ENCODE results near the gene GUCY2C.

Gene GUCY2C

DNA sequence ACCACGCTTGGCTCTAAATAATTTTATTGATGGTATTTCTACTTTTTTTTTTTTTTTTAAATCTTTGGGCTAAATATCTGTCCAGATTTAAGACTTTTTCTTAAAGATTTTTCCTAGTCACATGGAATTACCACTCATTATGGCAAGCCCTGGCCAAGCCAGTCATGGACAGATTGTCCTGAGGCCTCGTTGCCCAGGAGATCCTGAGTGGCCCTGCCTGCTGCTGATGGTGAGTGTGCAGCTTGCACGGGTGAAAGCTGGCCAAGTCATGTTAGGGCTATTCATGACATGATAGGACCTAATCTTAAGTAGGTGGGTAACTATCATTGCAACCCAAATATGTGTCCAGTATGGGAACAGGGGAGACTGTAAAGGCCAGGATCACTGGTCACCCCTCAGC lies 27.8 kb downstream of the GUCY2C start:
- no peaks in the 10 kb centered on the region for H3K9me3 ChIP-seq (ENCODE audit: insufficient read depth, low read length)
- H2AFZ ChIP-seq (ENCODE audit: low read depth, low read length, severe bottlenecking) = no peak overlapping the region
- no peaks in the 10 kb centered on the region for H3K9me2 ChIP-seq (replicated peaks; ENCODE audit: insufficient read depth, low read length)
- no peaks in the 10 kb centered on the region for H4K20me1 ChIP-seq (ENCODE audit: low read depth, low read length)
- no peaks in the 10 kb centered on the region for H3K36me3 ChIP-seq (ENCODE audit: low read length)
- no peak overlapping the region for H3K9ac ChIP-seq (ENCODE audit: low read length)
- H3K4me3 ChIP-seq (ENCODE audit: insufficient read depth, low read length, poor library complexity, severe bottlenecking) = no peak overlapping the region
- H3K79me2 ChIP-seq (ENCODE audit: insufficient read depth, low read length) = no peaks in the 10 kb centered on the region
- no peak overlapping the region for H3K4me2 ChIP-seq (ENCODE audit: low read depth, low read length, poor library complexity, severe bottlenecking)
- H3K27me3 ChIP-seq (ENCODE audit: low read length) = no peaks in the 10 kb centered on the region
- TF ChIP-seq EZH2phosphoT487 (conservative IDR thresholded peaks at IDR 0.05; ENCODE audit: low read length) = no peak
- TF ChIP-seq, protein P1, sequence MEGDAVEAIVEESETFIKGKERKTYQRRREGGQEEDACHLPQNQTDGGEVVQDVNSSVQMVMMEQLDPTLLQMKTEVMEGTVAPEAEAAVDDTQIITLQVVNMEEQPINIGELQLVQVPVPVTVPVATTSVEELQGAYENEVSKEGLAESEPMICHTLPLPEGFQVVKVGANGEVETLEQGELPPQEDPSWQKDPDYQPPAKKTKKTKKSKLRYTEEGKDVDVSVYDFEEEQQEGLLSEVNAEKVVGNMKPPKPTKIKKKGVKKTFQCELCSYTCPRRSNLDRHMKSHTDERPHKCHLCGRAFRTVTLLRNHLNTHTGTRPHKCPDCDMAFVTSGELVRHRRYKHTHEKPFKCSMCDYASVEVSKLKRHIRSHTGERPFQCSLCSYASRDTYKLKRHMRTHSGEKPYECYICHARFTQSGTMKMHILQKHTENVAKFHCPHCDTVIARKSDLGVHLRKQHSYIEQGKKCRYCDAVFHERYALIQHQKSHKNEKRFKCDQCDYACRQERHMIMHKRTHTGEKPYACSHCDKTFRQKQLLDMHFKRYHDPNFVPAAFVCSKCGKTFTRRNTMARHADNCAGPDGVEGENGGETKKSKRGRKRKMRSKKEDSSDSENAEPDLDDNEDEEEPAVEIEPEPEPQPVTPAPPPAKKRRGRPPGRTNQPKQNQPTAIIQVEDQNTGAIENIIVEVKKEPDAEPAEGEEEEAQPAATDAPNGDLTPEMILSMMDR (IDR thresholded peaks at IDR 0.05; ENCODE audit: insufficient read depth, low read length, poor library complexity, severe bottlenecking) = no peak
- H3F3A ChIP-seq (ENCODE audit: insufficient read depth) = no peaks in the 10 kb centered on the region
- H3K27ac ChIP-seq (ENCODE audit: low read depth, low read length) = no peak overlapping the region

- no peaks in the 10 kb centered on the region for H3F3A ChIP-seq (ENCODE audit: insufficient read depth)
- no peaks in the 10 kb centered on the region for H3K36me3 ChIP-seq (ENCODE audit: low read length)
- no peaks in the 10 kb centered on the region for H4K20me1 ChIP-seq (ENCODE audit: low read depth, low read length)
- no peak overlapping the region for H3K4me2 ChIP-seq (ENCODE audit: low read depth, low read length, poor library complexity, severe bottlenecking)
- no peak overlapping the region for H3K4me3 ChIP-seq (ENCODE audit: insufficient read depth, low read length, poor library complexity, severe bottlenecking)
- no peaks in the 10 kb centered on the region for H3K9me3 ChIP-seq (ENCODE audit: insufficient read depth, low read length)
- H2AFZ ChIP-seq (ENCODE audit: low read depth, low read length, severe bottlenecking) = no peak overlapping the region
- H3K27me3 ChIP-seq (ENCODE audit: low read length) = no peaks in the 10 kb centered on the region
- H3K9me2 ChIP-seq (replicated peaks; ENCODE audit: insufficient read depth, low read length) = no peaks in the 10 kb centered on the region
- no peak overlapping the region for H3K9ac ChIP-seq (ENCODE audit: low read length)
- TF ChIP-seq, protein P1 (IDR thresholded peaks at IDR 0.05; ENCODE audit: insufficient read depth, low read length, poor library complexity, severe bottlenecking) = no peak
- no peak for TF ChIP-seq EZH2phosphoT487 (conservative IDR thresholded peaks at IDR 0.05; ENCODE audit: low read length)
- H3K79me2 ChIP-seq (ENCODE audit: insufficient read depth, low read length) = no peaks in the 10 kb centered on the region
- no peak overlapping the region for H3K27ac ChIP-seq (ENCODE audit: low read depth, low read length)
These were observed 30.7 kb downstream of the GUCY2C start for GRCh38 chr12:14665354-14666348.

GRCh38 chr12:14664434-14665023 lies 31.9 kb downstream of the GUCY2C start:
- H3K9ac ChIP-seq (ENCODE audit: low read length) = no peak overlapping the region
- H3K9me3 ChIP-seq (ENCODE audit: insufficient read depth, low read length) = no peaks in the 10 kb centered on the region
- no peaks in the 10 kb centered on the region for H3K79me2 ChIP-seq (ENCODE audit: insufficient read depth, low read length)
- no peaks in the 10 kb centered on the region for H4K20me1 ChIP-seq (ENCODE audit: low read depth, low read length)
- no peaks in the 10 kb centered on the region for H3F3A ChIP-seq (ENCODE audit: insufficient read depth)
- no peak overlapping the region for H2AFZ ChIP-seq (ENCODE audit: low read depth, low read length, severe bottlenecking)
- no peak overlapping the region for H3K4me3 ChIP-seq (ENCODE audit: insufficient read depth, low read length, poor library complexity, severe bottlenecking)
- H3K27me3 ChIP-seq (ENCODE audit: low read length) = no peaks in the 10 kb centered on the region
- TF ChIP-seq EZH2phosphoT487 (conservative IDR thresholded peaks at IDR 0.05; ENCODE audit: low read length) = no peak
- TF ChIP-seq, protein P1 (IDR thresholded peaks at IDR 0.05; ENCODE audit: insufficient read depth, low read length, poor library complexity, severe bottlenecking) = no peak
- no peak overlapping the region for H3K4me2 ChIP-seq (ENCODE audit: low read depth, low read length, poor library complexity, severe bottlenecking)
- H3K36me3 ChIP-seq (ENCODE audit: low read length) = no peaks in the 10 kb centered on the region
- no peaks in the 10 kb centered on the region for H3K9me2 ChIP-seq (replicated peaks; ENCODE audit: insufficient read depth, low read length)
- H3K27ac ChIP-seq (ENCODE audit: low read depth, low read length) = no peak overlapping the region

Measured in SU-DHL-6 (cell line).